ENCODE data around the gene SUGCT. TPM values are rescaled to one million over a fixed set of nuclear protein-coding genes. Genes with fewer than 3 reads are reported as not detected.

The SUGCT gene
- total and polyA plus RNA-seq, 7 donors, result 2.4 to 7.3 (median 3.2) TPM

GRCh38 chr7:40786909-40787308 is 652.1 kb downstream of the SUGCT start:
- Histone ChIP-seq H3K36me3 (ENCODE audit: insufficient read depth in 1 of 2, low read depth in 1 of 2) (no peaks in the 10 kb centered on the region), H3K27me3 (ENCODE audit: insufficient read depth in 3 of 3, low read length in 2 of 3) (no peaks in the 10 kb centered on the region), H3K4me1 (no peaks in the 10 kb centered on the region), H3K27ac (no peak overlapping the region), H3K9me3 (no peaks in the 10 kb centered on the region), H3K4me3 (no peak overlapping the region)
- TF ChIP-seq CTCF (IDR thresholded peaks at IDR 0.05), result no peak
- ATAC-seq (no peak), DNase-seq (no peak)
- intact Hi-C loops (cut with DNase I), result no loop called here
- WGBS, 3 donors, result 95 to 100% (median 98%) methylated on average over 1 of the region's 1 CpG

- H3K27ac ChIP-seq, result no peak overlapping the region
- ATAC-seq (no peak), DNase-seq (no peak)
- H3K36me3 ChIP-seq (ENCODE audit: insufficient read depth in 1 of 2, low read depth in 1 of 2), result no peaks in the 10 kb centered on the region
- H3K9me3 ChIP-seq, result no peaks in the 10 kb centered on the region
- intact Hi-C loops (cut with DNase I), result no loop called here
- H3K4me3 ChIP-seq, result no peak overlapping the region
- WGBS, 3 donors, result 87 to 90% (median 89%) methylated on average over 3 of the region's 3 CpGs
- H3K4me1 ChIP-seq, result no peaks in the 10 kb centered on the region
- no peak for TF ChIP-seq CTCF (IDR thresholded peaks at IDR 0.05)
- H3K27me3 ChIP-seq (ENCODE audit: insufficient read depth in 3 of 3, low read length in 2 of 3), result no peaks in the 10 kb centered on the region
Measured at GRCh38 chr7:40793132-40793531, 658.3 kb downstream of the SUGCT start.

GRCh38 chr7:40795607-40796006 is 660.8 kb downstream of the SUGCT start:
- no peak for TF ChIP-seq CTCF (IDR thresholded peaks at IDR 0.05)
- H3K9me3 ChIP-seq, result no peaks in the 10 kb centered on the region
- WGBS, 3 donors, result 69 to 80% (median 71%) methylated on average over 1 of the region's 1 CpG

GRCh38 chr7:40796723-40797122 is 661.9 kb downstream of the SUGCT start:
- TF ChIP-seq CTCF (IDR thresholded peaks at IDR 0.05), result no peak

More at GRCh38 chr7:40795607-40796006, 660.8 kb downstream of the SUGCT start:
- H3K4me3 ChIP-seq, result no peak overlapping the region
- no peaks in the 10 kb centered on the region for H3K27me3 ChIP-seq (ENCODE audit: insufficient read depth in 3 of 3, low read length in 2 of 3)
- ATAC-seq (no peak), DNase-seq (no peak)
- peaks cover 4% of the 10 kb centered on the region for H3K4me1 ChIP-seq
- intact Hi-C loops (cut with DNase I), result no loop called here
- no peaks in the 10 kb centered on the region for H3K36me3 ChIP-seq (ENCODE audit: insufficient read depth in 1 of 2, low read depth in 1 of 2)
- H3K27ac ChIP-seq, result no peak overlapping the region

GRCh38 chr7:40798613-40799012 is 663.8 kb downstream of the SUGCT start:
- H3K4me1 ChIP-seq, result peaks cover 10% of the 10 kb centered on the region
- 94 to 99% (median 98%) methylated on average over 2 of the region's 2 CpGs for WGBS, 3 donors
- no peak for TF ChIP-seq CTCF (IDR thresholded peaks at IDR 0.05)
- intact Hi-C loops (cut with DNase I), result no loop called here
- H3K36me3 ChIP-seq (ENCODE audit: insufficient read depth in 1 of 2, low read depth in 1 of 2), result no peaks in the 10 kb centered on the region
- no peaks in the 10 kb centered on the region for H3K9me3 ChIP-seq
- no peak overlapping the region for H3K27ac ChIP-seq
- no peak overlapping the region for H3K4me3 ChIP-seq
- H3K27me3 ChIP-seq (ENCODE audit: insufficient read depth in 3 of 3, low read length in 2 of 3), result no peaks in the 10 kb centered on the region
- DNase-seq (no peak), ATAC-seq (no peak)

More at GRCh38 chr7:40796723-40797122, 661.9 kb downstream of the SUGCT start:
- no peaks in the 10 kb centered on the region for H3K27me3 ChIP-seq (ENCODE audit: insufficient read depth in 3 of 3, low read length in 2 of 3)
- 40 to 57% (median 44%) methylated on average over 1 of the region's 1 CpG for WGBS, 3 donors
- no peak overlapping the region for H3K27ac ChIP-seq
- H3K36me3 ChIP-seq (ENCODE audit: insufficient read depth in 1 of 2, low read depth in 1 of 2), result no peaks in the 10 kb centered on the region
- peaks cover 10% of the 10 kb centered on the region for H3K4me1 ChIP-seq
- H3K9me3 ChIP-seq, result no peaks in the 10 kb centered on the region
- ATAC-seq (no peak), DNase-seq (no peak)
- no peak overlapping the region for H3K4me3 ChIP-seq
- intact Hi-C loops (cut with DNase I), result no loop called here
